C4-2B (cell line): ENCODE measurements around the gene SCN4A.
A peak's percentile ranks its signal among the peaks of the same experiment; 100 is the strongest.
"Not testable (repeated sequence)": the region's sequence is repeated elsewhere in the genome, so short reads cannot be mapped to it uniquely, and the experiment has no call there.

Experiments used
- CTCF ChIP-seq: fragments of 450-650 bp; conservative IDR thresholded peaks from 2 replicates; pipeline ENCODE4 v1.5.1; 2017; ENCODE audit warnings: mild to moderate bottlenecking
- ZFX ChIP-seq: fragments of 450-650 bp; IDR thresholded peaks from 2 replicates; pipeline ENCODE4 v1.6.1; 2017

DNA sequence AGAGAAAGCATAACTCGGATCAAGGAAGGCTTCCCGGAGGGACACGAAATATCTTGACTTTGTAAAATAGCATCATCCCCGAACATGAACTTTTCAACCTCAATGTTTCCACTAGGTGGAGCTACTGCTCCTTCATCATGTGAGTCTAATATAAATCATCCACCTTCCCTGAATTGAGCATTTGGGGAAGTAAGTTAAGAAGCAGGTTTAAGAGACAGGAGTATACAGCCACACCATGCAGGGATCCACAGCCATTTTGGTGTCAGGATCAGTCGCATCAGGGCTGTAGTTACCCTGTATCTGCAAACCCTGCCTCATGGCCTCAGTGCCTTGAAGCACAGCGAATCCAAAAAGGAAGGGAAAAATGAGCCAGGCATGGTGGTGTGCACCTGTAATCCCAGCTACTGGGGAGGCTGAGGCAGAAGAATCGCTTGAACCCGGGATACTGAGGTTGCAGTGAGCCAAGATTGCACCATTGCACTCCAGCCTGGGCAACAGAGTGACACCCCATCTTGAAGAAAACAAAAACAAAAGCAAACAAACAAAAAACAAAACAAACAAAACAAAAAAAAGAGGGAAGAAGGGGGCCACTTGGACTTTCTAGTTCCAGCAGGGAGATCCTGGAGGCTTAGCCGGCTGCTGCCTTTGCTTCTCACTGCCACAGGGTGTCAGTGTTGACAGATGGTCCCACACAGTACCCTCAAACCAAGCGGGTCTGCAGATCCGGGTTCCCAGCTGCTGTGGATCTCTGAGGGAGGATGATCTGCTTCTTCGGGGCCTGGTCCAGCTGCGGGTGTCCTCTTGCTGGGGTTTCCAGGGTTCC, 83.5 kb downstream of the SCN4A start:
- TF ChIP-seq CTCF, result peak; percentile 79
- TF ChIP-seq ZFX, result not testable (repeated sequence)
